Smooth muscle cell (in vitro differentiated cells): ENCODE results near the gene CASZ1. TPM values are rescaled to one million over a fixed set of nuclear protein-coding genes. Genes with fewer than 3 reads are reported as not detected.

Source experiments
- DNase-seq: peaks from one replicate; lab custom pipeline; 2025; ENCODE audit not compliant: unreplicated experiment; lab: John Stamatoyannopoulos, UW
- H2AFZ ChIP-seq: fragments of 200-600 bp; sonication (generic); 2 replicates; pipeline ENCODE4 v1.6.0; 2016; ENCODE audit warnings: antibody characterized with exemption, low read depth, mild to moderate bottlenecking
- H3F3A ChIP-seq: fragments of 200-600 bp; sonication (generic); 2 replicates; pipeline ENCODE4 v1.6.0; 2017; ENCODE audit warnings: antibody characterized with exemption, low read depth
- H3K27ac ChIP-seq: fragments of 200-600 bp; sonication (generic); 2 replicates; pipeline ENCODE4 v1.5.1; 2016; ENCODE audit warnings: low read depth, mild to moderate bottlenecking
- H3K27me3 ChIP-seq: fragments of 200-600 bp; sonication (generic); 2 replicates; pipeline ENCODE4 v1.6.1; 2016; ENCODE audit warnings: low read depth, mild to moderate bottlenecking
- H3K36me3 ChIP-seq: fragments of 200-600 bp; sonication (generic); 2 replicates; pipeline ENCODE4 v1.5.1; 2016; ENCODE audit warnings: low read depth
- H3K4me1 ChIP-seq: fragments of 200-600 bp; sonication (generic); 2 replicates; pipeline ENCODE4 v1.5.1; 2016; ENCODE audit warnings: low read depth
- H3K4me2 ChIP-seq: fragments of 200-600 bp; sonication (generic); 2 replicates; pipeline ENCODE4 v1.6.0; 2016; ENCODE audit warnings: mild to moderate bottlenecking
- H3K4me3 ChIP-seq: fragments of 200-600 bp; sonication (generic); 2 replicates; pipeline ENCODE4 v1.5.1; 2016; ENCODE audit warnings: mild to moderate bottlenecking
- H3K79me2 ChIP-seq: fragments of 200-600 bp; sonication (generic); 2 replicates; pipeline ENCODE4 v1.6.0; 2016; ENCODE audit warnings: low read depth, mild to moderate bottlenecking
- H3K9ac ChIP-seq: fragments of 200-600 bp; sonication (generic); 2 replicates; pipeline ENCODE4 v1.6.0; 2016; ENCODE audit warnings: low read depth
- H3K9me3 ChIP-seq: fragments of 200-600 bp; sonication (generic); replicated peaks from 2 replicates; pipeline ENCODE4 v1.5.1; 2016; ENCODE audit warnings: low read depth
- H4K20me1 ChIP-seq: fragments of 200-600 bp; sonication (generic); 2 replicates; pipeline ENCODE4 v1.6.0; 2016; ENCODE audit warnings: low read depth
- CTCF ChIP-seq: fragments of 200-600 bp; sonication (generic); IDR thresholded peaks from 2 replicates; pipeline ENCODE4 v1.5.1; 2017; ENCODE audit warnings: borderline replicate concordance, mild to moderate bottlenecking, antibody characterized with exemption; ENCODE audit not compliant: insufficient read depth, poor library complexity, severe bottlenecking
- WGBS: methylation state at CpG from one replicate; pipeline ENCODE4 v1.1.7; 2016; ENCODE audit warnings: low lambda C conversion rate; 5-methylcytosine and 5-hydroxymethylcytosine counted together
- polyA plus RNA-seq: library from polyadenylated mRNA; unstranded; fragments of >200 nt; fragmentation: Nextera tagmentation; extraction: Ambion mirVana; gene quantifications from 2 replicates; pipeline ENCODE4 v1.2.1, GENCODE V29; 2016
- total RNA-seq: library from RNA; depleted of rRNA; stranded (reverse); fragments of >200 nt; gene quantifications from 2 replicates; pipeline ENCODE4 v1.2.3, GENCODE V29; 2014

The CASZ1 gene
- total and polyA plus RNA-seq, 2 experiments from 2014 or later, result 0.70 to 1.9 TPM

GRCh38 chr1:10640843-10641553 is 155.4 kb downstream of the CASZ1 start:
- DNase-seq, result no peak
- Histone ChIP-seq H3K27me3 (peaks cover 18% of the 10 kb centered on the region), H3K36me3 (no peaks in the 10 kb centered on the region), H2AFZ (no peak overlapping the region), H4K20me1 (no peaks in the 10 kb centered on the region), H3K4me1 (peaks cover 6% of the 10 kb centered on the region), H3K9me3 (no peaks in the 10 kb centered on the region), H3K4me3 (no peak overlapping the region), H3K4me2 (no peak overlapping the region), H3F3A (no peaks in the 10 kb centered on the region), H3K9ac (no peak overlapping the region), H3K79me2 (no peaks in the 10 kb centered on the region), H3K27ac (no peak overlapping the region)
- no peak for TF ChIP-seq CTCF
- WGBS, result 92% methylated on average over 16 of the region's 16 CpGs

GRCh38 chr1:10639775-10640578 is 156.5 kb downstream of the CASZ1 start:
- peaks cover 6% of the 10 kb centered on the region for H3K4me1 ChIP-seq
- H3K4me2 ChIP-seq, result no peak overlapping the region
- no peaks in the 10 kb centered on the region for H3K79me2 ChIP-seq
- no peaks in the 10 kb centered on the region for H3K36me3 ChIP-seq
- 93% methylated on average over 45 of the region's 45 CpGs for WGBS
- no peak for DNase-seq
- no peak overlapping the region for H3K27ac ChIP-seq
- H3K27me3 ChIP-seq, result peaks cover 18% of the 10 kb centered on the region
- TF ChIP-seq CTCF, result no peak
- no peak overlapping the region for H3K9ac ChIP-seq
- H2AFZ ChIP-seq, result no peak overlapping the region
- H3F3A ChIP-seq, result no peaks in the 10 kb centered on the region
- H4K20me1 ChIP-seq, result no peaks in the 10 kb centered on the region
- H3K4me3 ChIP-seq, result no peak overlapping the region
- H3K9me3 ChIP-seq, result no peaks in the 10 kb centered on the region

GRCh38 chr1:10639011-10639774 is 157.3 kb downstream of the CASZ1 start:
- no peak overlapping the region for H3K4me3 ChIP-seq
- H3K4me2 ChIP-seq, result peak overlapping the region; percentile 57
- H4K20me1 ChIP-seq, result no peaks in the 10 kb centered on the region
- no peak overlapping the region for H3K27ac ChIP-seq
- WGBS, result 21% methylated on average over 78 of the region's 108 CpGs
- DNase-seq, result no peak
- H3F3A ChIP-seq, result no peaks in the 10 kb centered on the region
- no peak overlapping the region for H3K9ac ChIP-seq
- H3K36me3 ChIP-seq, result no peaks in the 10 kb centered on the region
- H3K27me3 ChIP-seq, result peaks cover 18% of the 10 kb centered on the region
- peaks cover 6% of the 10 kb centered on the region for H3K4me1 ChIP-seq
- no peak overlapping the region for H2AFZ ChIP-seq
- TF ChIP-seq CTCF, result no peak
- H3K79me2 ChIP-seq, result no peaks in the 10 kb centered on the region
- H3K9me3 ChIP-seq, result no peaks in the 10 kb centered on the region
